ENCODE results near the gene FHL2.

The FHL2 gene

DNA sequence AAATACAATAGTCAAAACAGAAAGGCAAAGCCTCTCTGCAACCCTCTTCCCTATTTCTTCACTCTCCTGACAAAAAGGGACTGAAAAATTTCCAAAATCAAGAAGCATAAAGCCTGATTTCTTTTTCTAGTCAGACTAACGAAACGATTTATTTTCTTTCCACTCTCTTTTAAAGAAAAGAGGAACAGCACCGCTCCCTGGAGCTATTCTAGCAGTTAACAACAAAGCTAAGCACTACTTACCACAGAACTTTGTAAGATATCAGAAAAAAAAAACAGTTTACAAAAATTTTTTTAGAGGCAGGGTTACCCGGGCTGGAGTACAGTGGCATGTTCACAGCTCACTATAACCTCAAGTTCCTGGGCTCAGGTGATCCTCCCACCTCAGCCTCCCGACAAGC lies 14.4 kb upstream of the FHL2 start:
- no peaks in the 10 kb centered on the region for H3K9me2 ChIP-seq (replicated peaks; ENCODE audit: insufficient read depth, low read length)
- no peaks in the 10 kb centered on the region for H3F3A ChIP-seq (ENCODE audit: insufficient read depth)
- no peak overlapping the region for H3K27ac ChIP-seq (ENCODE audit: low read depth, low read length)
- H3K36me3 ChIP-seq (ENCODE audit: low read length) = no peaks in the 10 kb centered on the region
- no peaks in the 10 kb centered on the region for H4K20me1 ChIP-seq (ENCODE audit: low read depth, low read length)
- H3K4me3 ChIP-seq (ENCODE audit: insufficient read depth, low read length, poor library complexity, severe bottlenecking) = no peak overlapping the region
- 0 out of 2 replicates have a peak, but pooled peaks cover 2% of the 10 kb centered on the region for H3K27me3 ChIP-seq (ENCODE audit: low read length)
- TF ChIP-seq EZH2phosphoT487 (conservative IDR thresholded peaks at IDR 0.05; ENCODE audit: low read length) = no peak
- TF ChIP-seq, protein P1, sequence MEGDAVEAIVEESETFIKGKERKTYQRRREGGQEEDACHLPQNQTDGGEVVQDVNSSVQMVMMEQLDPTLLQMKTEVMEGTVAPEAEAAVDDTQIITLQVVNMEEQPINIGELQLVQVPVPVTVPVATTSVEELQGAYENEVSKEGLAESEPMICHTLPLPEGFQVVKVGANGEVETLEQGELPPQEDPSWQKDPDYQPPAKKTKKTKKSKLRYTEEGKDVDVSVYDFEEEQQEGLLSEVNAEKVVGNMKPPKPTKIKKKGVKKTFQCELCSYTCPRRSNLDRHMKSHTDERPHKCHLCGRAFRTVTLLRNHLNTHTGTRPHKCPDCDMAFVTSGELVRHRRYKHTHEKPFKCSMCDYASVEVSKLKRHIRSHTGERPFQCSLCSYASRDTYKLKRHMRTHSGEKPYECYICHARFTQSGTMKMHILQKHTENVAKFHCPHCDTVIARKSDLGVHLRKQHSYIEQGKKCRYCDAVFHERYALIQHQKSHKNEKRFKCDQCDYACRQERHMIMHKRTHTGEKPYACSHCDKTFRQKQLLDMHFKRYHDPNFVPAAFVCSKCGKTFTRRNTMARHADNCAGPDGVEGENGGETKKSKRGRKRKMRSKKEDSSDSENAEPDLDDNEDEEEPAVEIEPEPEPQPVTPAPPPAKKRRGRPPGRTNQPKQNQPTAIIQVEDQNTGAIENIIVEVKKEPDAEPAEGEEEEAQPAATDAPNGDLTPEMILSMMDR (IDR thresholded peaks at IDR 0.05; ENCODE audit: insufficient read depth, low read length, poor library complexity, severe bottlenecking) = no peak
- no peak overlapping the region for H3K4me2 ChIP-seq (ENCODE audit: low read depth, low read length, poor library complexity, severe bottlenecking)
- H2AFZ ChIP-seq (ENCODE audit: low read depth, low read length, severe bottlenecking) = no peak overlapping the region
- no peaks in the 10 kb centered on the region for H3K9me3 ChIP-seq (ENCODE audit: insufficient read depth, low read length)
- H3K79me2 ChIP-seq (ENCODE audit: insufficient read depth, low read length) = no peaks in the 10 kb centered on the region
- H3K9ac ChIP-seq (ENCODE audit: low read length) = no peak overlapping the region

DNA sequence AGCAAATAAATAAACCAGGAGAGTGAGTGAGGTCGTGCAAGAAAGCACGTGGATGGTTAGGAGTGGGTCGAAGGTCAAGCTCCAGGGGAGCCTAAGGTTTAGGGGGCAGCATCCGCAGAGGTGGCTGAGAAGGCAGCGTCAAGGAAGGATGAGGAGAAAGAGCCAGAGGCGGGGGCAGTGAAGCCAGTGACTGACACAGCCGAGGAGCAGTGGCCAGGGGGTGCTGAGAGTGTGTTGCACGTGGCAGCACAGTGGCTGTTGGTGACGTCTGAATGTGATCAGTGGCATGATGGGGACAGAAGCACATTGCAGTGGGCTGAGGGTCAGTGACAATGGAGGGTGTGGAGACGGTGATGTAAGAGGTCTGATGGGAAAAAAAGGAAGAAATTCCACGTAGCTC lies 13.7 kb upstream of the FHL2 start:
- H3K9me2 ChIP-seq (replicated peaks; ENCODE audit: insufficient read depth, low read length) = no peaks in the 10 kb centered on the region
- H2AFZ ChIP-seq (ENCODE audit: low read depth, low read length, severe bottlenecking) = no peak overlapping the region
- no peak overlapping the region for H3K4me2 ChIP-seq (ENCODE audit: low read depth, low read length, poor library complexity, severe bottlenecking)
- no peaks in the 10 kb centered on the region for H4K20me1 ChIP-seq (ENCODE audit: low read depth, low read length)
- H3F3A ChIP-seq (ENCODE audit: insufficient read depth) = no peaks in the 10 kb centered on the region
- no peaks in the 10 kb centered on the region for H3K79me2 ChIP-seq (ENCODE audit: insufficient read depth, low read length)
- no peak overlapping the region for H3K27ac ChIP-seq (ENCODE audit: low read depth, low read length)
- no peaks in the 10 kb centered on the region for H3K9me3 ChIP-seq (ENCODE audit: insufficient read depth, low read length)
- H3K36me3 ChIP-seq (ENCODE audit: low read length) = no peaks in the 10 kb centered on the region
- no peak overlapping the region for H3K9ac ChIP-seq (ENCODE audit: low read length)
- 0 out of 2 replicates have a peak, but pooled peaks cover 2% of the 10 kb centered on the region for H3K27me3 ChIP-seq (ENCODE audit: low read length)
- TF ChIP-seq, protein P1 (IDR thresholded peaks at IDR 0.05; ENCODE audit: insufficient read depth, low read length, poor library complexity, severe bottlenecking) = no peak
- TF ChIP-seq EZH2phosphoT487 (conservative IDR thresholded peaks at IDR 0.05; ENCODE audit: low read length) = no peak
- no peak overlapping the region for H3K4me3 ChIP-seq (ENCODE audit: insufficient read depth, low read length, poor library complexity, severe bottlenecking)

- H4K20me1 ChIP-seq (ENCODE audit: low read depth, low read length) = no peaks in the 10 kb centered on the region
- no peak overlapping the region for H3K9ac ChIP-seq (ENCODE audit: low read length)
- no peak overlapping the region for H2AFZ ChIP-seq (ENCODE audit: low read depth, low read length, severe bottlenecking)
- no peaks in the 10 kb centered on the region for H3K9me3 ChIP-seq (ENCODE audit: insufficient read depth, low read length)
- no peak overlapping the region for H3K4me2 ChIP-seq (ENCODE audit: low read depth, low read length, poor library complexity, severe bottlenecking)
- no peaks in the 10 kb centered on the region for H3K36me3 ChIP-seq (ENCODE audit: low read length)
- H3K27ac ChIP-seq (ENCODE audit: low read depth, low read length) = no peak overlapping the region
- no peaks in the 10 kb centered on the region for H3K9me2 ChIP-seq (replicated peaks; ENCODE audit: insufficient read depth, low read length)
- H3F3A ChIP-seq (ENCODE audit: insufficient read depth) = no peaks in the 10 kb centered on the region
- no peaks in the 10 kb centered on the region for H3K79me2 ChIP-seq (ENCODE audit: insufficient read depth, low read length)
- H3K4me3 ChIP-seq (ENCODE audit: insufficient read depth, low read length, poor library complexity, severe bottlenecking) = no peak overlapping the region
- H3K27me3 ChIP-seq (ENCODE audit: low read length) = 0 out of 2 replicates have a peak, but pooled peaks cover 2% of the 10 kb centered on the region
- TF ChIP-seq, protein P1 (IDR thresholded peaks at IDR 0.05; ENCODE audit: insufficient read depth, low read length, poor library complexity, severe bottlenecking) = no peak
- no peak for TF ChIP-seq EZH2phosphoT487 (conservative IDR thresholded peaks at IDR 0.05; ENCODE audit: low read length)
Observed at GRCh38 chr2:105411720-105412407, 13.0 kb upstream of the FHL2 start.

Data from SU-DHL-6 (cell line).